Mucosa of stomach (tissue), 1 donor: ENCODE data around the gene TBC1D4.

Experiments used
- H3K27me3 ChIP-seq: one replicate; pipeline ENCODE4 v1.7.0; 2013; ENCODE audit warnings: mild to moderate bottlenecking, low read length; ENCODE audit not compliant: control insufficient read depth, insufficient read depth
- H3K36me3 ChIP-seq: one replicate; pipeline ENCODE4 v1.7.0; 2013; ENCODE audit warnings: low read length; ENCODE audit not compliant: control insufficient read depth, insufficient read depth
- H3K4me1 ChIP-seq: one replicate; pipeline ENCODE4 v1.7.0; 2013; ENCODE audit warnings: mild to moderate bottlenecking, low read length; ENCODE audit not compliant: control insufficient read depth, insufficient read depth
- H3K4me3 ChIP-seq: one replicate; pipeline ENCODE4 v1.7.0; 2013; ENCODE audit warnings: low read length
- H3K9ac ChIP-seq: one replicate; pipeline ENCODE4 v1.7.0; 2013; ENCODE audit warnings: mild to moderate bottlenecking, low read length, moderate library complexity
- H3K9me3 ChIP-seq: one replicate; pipeline ENCODE4 v1.7.0; 2013; ENCODE audit warnings: mild to moderate bottlenecking, low read length, moderate library complexity; ENCODE audit not compliant: control insufficient read depth
- donor health status: Pancreatic carcinoma.

The TBC1D4 gene

GRCh38 chr13:75385708-75386083, 96.3 kb downstream of the TBC1D4 start:
- Histone ChIP-seq H3K9me3 (no peaks in the 10 kb centered on the region), H3K36me3 (no peaks in the 10 kb centered on the region), H3K27me3 (no peaks in the 10 kb centered on the region), H3K4me3 (no peak overlapping the region), H3K9ac (no peak overlapping the region), H3K4me1 (peaks cover 8% of the 10 kb centered on the region)

GRCh38 chr13:75384879-75385707, 96.9 kb downstream of the TBC1D4 start:
- H3K4me3 ChIP-seq, result no peak overlapping the region
- no peaks in the 10 kb centered on the region for H3K9me3 ChIP-seq
- no peaks in the 10 kb centered on the region for H3K36me3 ChIP-seq
- H3K9ac ChIP-seq, result no peak overlapping the region
- no peaks in the 10 kb centered on the region for H3K27me3 ChIP-seq
- H3K4me1 ChIP-seq, result peaks cover 8% of the 10 kb centered on the region

- Histone ChIP-seq H3K4me3 (no peak overlapping the region), H3K4me1 (peaks cover 8% of the 10 kb centered on the region), H3K9ac (no peak overlapping the region), H3K27me3 (no peaks in the 10 kb centered on the region), H3K36me3 (no peaks in the 10 kb centered on the region), H3K9me3 (no peaks in the 10 kb centered on the region)
Observed at GRCh38 chr13:75383064-75383715, 98.8 kb downstream of the TBC1D4 start.

- H3K36me3 ChIP-seq, result no peaks in the 10 kb centered on the region
- H3K4me1 ChIP-seq, result no peaks in the 10 kb centered on the region
- no peak overlapping the region for H3K9ac ChIP-seq
- no peaks in the 10 kb centered on the region for H3K9me3 ChIP-seq
- H3K4me3 ChIP-seq, result no peak overlapping the region
- H3K27me3 ChIP-seq, result no peaks in the 10 kb centered on the region
Observed at GRCh38 chr13:75378301-75378700, 103.7 kb downstream of the TBC1D4 start.

GRCh38 chr13:75376792-75377402, 105.1 kb downstream of the TBC1D4 start:
- Histone ChIP-seq H3K9me3 (no peaks in the 10 kb centered on the region), H3K36me3 (no peaks in the 10 kb centered on the region), H3K9ac (no peak overlapping the region), H3K27me3 (no peaks in the 10 kb centered on the region), H3K4me3 (no peak overlapping the region), H3K4me1 (no peaks in the 10 kb centered on the region)

GRCh38 chr13:75375329-75375728, 106.6 kb downstream of the TBC1D4 start:
- H3K9me3 ChIP-seq, result no peaks in the 10 kb centered on the region
- no peaks in the 10 kb centered on the region for H3K4me1 ChIP-seq
- no peak overlapping the region for H3K4me3 ChIP-seq
- H3K36me3 ChIP-seq, result no peaks in the 10 kb centered on the region
- no peaks in the 10 kb centered on the region for H3K27me3 ChIP-seq
- H3K9ac ChIP-seq, result no peak overlapping the region

- Histone ChIP-seq H3K9me3 (no peaks in the 10 kb centered on the region), H3K4me1 (no peaks in the 10 kb centered on the region), H3K27me3 (no peaks in the 10 kb centered on the region), H3K4me3 (no peak overlapping the region), H3K36me3 (no peaks in the 10 kb centered on the region), H3K9ac (no peak overlapping the region)
Observed at GRCh38 chr13:75373988-75374387, 108.0 kb downstream of the TBC1D4 start.

GRCh38 chr13:75372923-75373841, 108.8 kb downstream of the TBC1D4 start:
- H3K4me1 ChIP-seq, result no peaks in the 10 kb centered on the region
- H3K9ac ChIP-seq, result no peak overlapping the region

GRCh38 chr13:75372517-75372916, 109.5 kb downstream of the TBC1D4 start:
- no peaks in the 10 kb centered on the region for H3K9me3 ChIP-seq
- H3K36me3 ChIP-seq, result no peaks in the 10 kb centered on the region
- H3K4me1 ChIP-seq, result no peaks in the 10 kb centered on the region
- H3K4me3 ChIP-seq, result no peak overlapping the region
- no peaks in the 10 kb centered on the region for H3K27me3 ChIP-seq
- no peak overlapping the region for H3K9ac ChIP-seq

More at GRCh38 chr13:75372923-75373841, 108.8 kb downstream of the TBC1D4 start:
- no peak overlapping the region for H3K4me3 ChIP-seq
- H3K27me3 ChIP-seq, result no peaks in the 10 kb centered on the region
- no peaks in the 10 kb centered on the region for H3K36me3 ChIP-seq
- H3K9me3 ChIP-seq, result no peaks in the 10 kb centered on the region

GRCh38 chr13:75371203-75371602, 110.8 kb downstream of the TBC1D4 start:
- Histone ChIP-seq H3K27me3 (no peaks in the 10 kb centered on the region), H3K9me3 (no peaks in the 10 kb centered on the region), H3K4me3 (no peak overlapping the region), H3K4me1 (no peaks in the 10 kb centered on the region), H3K36me3 (no peaks in the 10 kb centered on the region), H3K9ac (no peak overlapping the region)

- no peak overlapping the region for H3K9ac ChIP-seq
Observed at GRCh38 chr13:75370774-75371173, 111.2 kb downstream of the TBC1D4 start.

More at GRCh38 chr13:75370774-75371173, 111.2 kb downstream of the TBC1D4 start:
- no peaks in the 10 kb centered on the region for H3K4me1 ChIP-seq
- H3K27me3 ChIP-seq, result no peaks in the 10 kb centered on the region
- H3K36me3 ChIP-seq, result no peaks in the 10 kb centered on the region
- H3K9me3 ChIP-seq, result no peaks in the 10 kb centered on the region
- no peak overlapping the region for H3K4me3 ChIP-seq
